Liver (tissue), 9 donors: ENCODE data around the gene AGPAT4. TPM values are rescaled to one million over a fixed set of nuclear protein-coding genes. Genes with fewer than 3 reads are reported as not detected.

Source experiments
- DNase-seq: peaks from one replicate; pipeline ENCODE4 v3.0.0-alpha.2; 2017; ENCODE audit warnings: low spot score
- H3K27ac ChIP-seq, 2 donors: one replicate each; pipeline ENCODE4 v1.7.0; 2013; ENCODE audit warnings: inconsistent platforms in 2 of 2, low read length in 2 of 2, control low read depth in 1 of 2, low read depth in 1 of 2, mild to moderate bottlenecking in 1 of 2
- H3K27me3 ChIP-seq, 4 donors: one replicate each; pipeline versions ENCODE4 v1.6.1 to v1.7.0; 2013; ENCODE audit warnings: low read length in 3 of 4, inconsistent platforms in 1 of 4, mild to moderate bottlenecking in 1 of 4, moderate library complexity in 1 of 4; ENCODE audit not compliant: control insufficient read depth in 4 of 4, insufficient read depth in 4 of 4
- H3K36me3 ChIP-seq, 4 donors: one replicate each; pipeline versions ENCODE4 v1.6.1 to v1.7.0; 2013; ENCODE audit warnings: low read length in 3 of 4, mild to moderate bottlenecking in 3 of 4, low read depth in 1 of 4, moderate library complexity in 1 of 4; ENCODE audit not compliant: control insufficient read depth in 4 of 4, insufficient read depth in 3 of 4
- H3K4me1 ChIP-seq, 4 donors: one replicate each; pipeline versions ENCODE4 v1.6.1 to v1.7.0; 2013; ENCODE audit warnings: low read length in 3 of 4, mild to moderate bottlenecking in 3 of 4, moderate library complexity in 1 of 4; ENCODE audit not compliant: control insufficient read depth in 4 of 4, insufficient read depth in 4 of 4
- H3K4me3 ChIP-seq, 3 donors: one replicate each; pipeline versions ENCODE4 v1.6.1 to v1.7.0; 2013; ENCODE audit warnings: low read length in 3 of 3, control low read depth in 1 of 3, low read depth in 1 of 3, mild to moderate bottlenecking in 1 of 3
- H3K9ac ChIP-seq, 2 donors: one replicate each; pipeline ENCODE4 v1.7.0; 2013; ENCODE audit warnings: low read length in 2 of 2, mild to moderate bottlenecking in 2 of 2, moderate library complexity in 2 of 2, control low read depth in 1 of 2, low read depth in 1 of 2
- H3K9me3 ChIP-seq, 4 donors: one replicate each; pipeline versions ENCODE4 v1.6.1 to v1.7.0; 2013; ENCODE audit warnings: low read length in 3 of 4; ENCODE audit not compliant: control insufficient read depth in 4 of 4
- EGR1 ChIP-seq, 2 donors: IDR thresholded peaks; 2 replicates each; pipeline ENCODE4 v1.6.1; 2016 to 2018; ENCODE audit warnings: antibody characterized with exemption in 2 of 2, low read depth in 2 of 2
- FOXA1 ChIP-seq: IDR thresholded peaks from 2 replicates; pipeline ENCODE4 v1.6.1; 2016; ENCODE audit warnings: antibody characterized with exemption
- GABPA ChIP-seq, 2 donors: IDR thresholded peaks in 1 of 2; conservative IDR thresholded peaks in 1 of 2; 2 replicates each; pipeline ENCODE4 v1.6.1; 2016; ENCODE audit warnings: antibody characterized with exemption in 2 of 2, mild to moderate bottlenecking in 1 of 2, moderate library complexity in 1 of 2
- HNF4A ChIP-seq, 2 donors: conservative IDR thresholded peaks; 2 replicates each; pipeline ENCODE4 v1.6.1; 2016; ENCODE audit warnings: antibody characterized with exemption in 2 of 2, mild to moderate bottlenecking in 2 of 2
- HNF4G ChIP-seq: IDR thresholded peaks from 2 replicates; pipeline ENCODE4 v1.6.1; 2016; ENCODE audit warnings: antibody characterized with exemption
- JUND ChIP-seq, 2 donors: IDR thresholded peaks; 2 replicates each; pipeline ENCODE4 v1.6.1; 2016; ENCODE audit warnings: antibody characterized with exemption in 2 of 2
- NR2F2 ChIP-seq: IDR thresholded peaks from 2 replicates; pipeline ENCODE4 v1.6.1; 2016; ENCODE audit warnings: antibody characterized with exemption
- RAD21 ChIP-seq, 2 donors: IDR thresholded peaks; 2 replicates each; pipeline ENCODE4 v1.6.1; 2016; ENCODE audit warnings: antibody characterized with exemption in 2 of 2, mild to moderate bottlenecking in 2 of 2
- RXRA ChIP-seq, 2 donors: IDR thresholded peaks; 2 replicates each; pipeline ENCODE4 v1.6.1; 2017 to 2018; ENCODE audit warnings: antibody characterized with exemption in 2 of 2, mild to moderate bottlenecking in 1 of 2
- SP1 ChIP-seq: IDR thresholded peaks from 2 replicates; pipeline ENCODE4 v1.6.1; 2018; ENCODE audit warnings: antibody characterized with exemption, mild to moderate bottlenecking
- TAF1 ChIP-seq: conservative IDR thresholded peaks from 2 replicates; pipeline ENCODE4 v1.6.1; 2016; ENCODE audit warnings: antibody characterized with exemption, mild to moderate bottlenecking
- YY1 ChIP-seq: IDR thresholded peaks from 2 replicates; pipeline ENCODE4 v1.6.1; 2016; ENCODE audit warnings: antibody characterized with exemption, mild to moderate bottlenecking
- WGBS: extraction: QIAGEN DNeasy Blood & Tissue Kit; methylation state at CpG from one replicate; pipeline ENCODE4 v1.1.7; 2013; 5-methylcytosine and 5-hydroxymethylcytosine counted together
- polyA plus RNA-seq, 2 donors: library from polyadenylated mRNA; stranded (reverse) in 1 of 2; unstranded in 1 of 2; fragments of 200-250 nt in 1 of 2; fragments of >200 nt in 1 of 2; fragmentation: Nextera tagmentation in 1 of 2; extraction: Ambion mirVana in 1 of 2; gene quantifications; one replicate each; pipeline versions ENCODE4 v1.2.1 to v1.2.3, GENCODE V29; 2013 to 2015
- total RNA-seq, 2 donors: library from RNA; depleted of rRNA; stranded (reverse); fragments of >200 nt; gene quantifications; one replicate each; pipeline ENCODE4 v1.2.3, GENCODE V29; 2014
- TF ChIP-seq, protein P1 (sequence below): IDR thresholded peaks from 2 replicates; pipeline ENCODE4 v1.6.1; 2016; ENCODE audit warnings: antibody characterized with exemption
- TF ChIP-seq, protein P2 (sequence below): IDR thresholded peaks from 2 replicates; pipeline ENCODE4 v1.6.1; 2016; ENCODE audit warnings: antibody characterized with exemption, mild to moderate bottlenecking
- TF ChIP-seq, protein P3 (sequence below): IDR thresholded peaks from 2 replicates; pipeline ENCODE4 v1.6.1; 2016; ENCODE audit warnings: antibody characterized with exemption
- donor health status: healthy.
- donor health status: healthy.
- donor health status: healthy.
- donor health status: healthy.
- donor health status: healthy.

AGPAT4 gene
- total and polyA plus RNA-seq, 4 donors: 0.44 to 17.5 (median 0.69) TPM

DNA sequence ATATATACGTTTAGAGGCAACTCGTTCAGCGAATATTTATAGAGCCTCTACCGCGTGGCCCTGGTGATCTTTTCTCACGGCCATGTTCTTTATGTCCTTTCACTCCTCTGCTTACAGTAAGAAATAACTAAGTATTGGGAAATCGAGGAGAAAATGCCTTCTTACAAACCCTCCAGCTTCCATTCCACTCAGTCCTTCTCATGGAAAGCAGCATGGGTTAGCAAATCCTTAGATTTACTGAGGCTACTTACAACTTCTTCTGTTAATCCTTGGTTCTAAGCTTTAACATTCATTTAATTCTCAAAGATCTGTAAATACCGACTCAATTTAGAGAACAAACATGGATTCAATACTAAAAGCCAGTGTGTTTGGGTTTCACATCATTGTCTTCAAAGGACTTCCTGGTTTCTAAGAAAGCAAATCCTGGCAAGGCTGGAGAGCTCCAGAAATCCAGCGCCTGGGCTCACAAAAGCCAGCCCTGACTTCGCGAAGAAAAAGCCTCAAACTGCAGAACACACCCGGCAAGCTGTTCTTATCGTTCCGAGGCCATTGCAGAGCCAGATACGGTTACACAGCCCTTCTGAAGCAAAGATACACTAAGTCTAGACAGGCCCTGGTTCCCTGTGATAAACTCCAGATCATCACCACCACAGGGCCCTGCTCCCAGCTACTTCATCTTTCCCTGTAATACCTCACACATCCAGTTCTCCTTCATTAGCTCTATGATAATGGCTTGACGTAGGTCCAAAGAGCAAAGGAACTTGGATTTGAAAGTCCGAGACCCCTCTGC lies 19.2 kb downstream of the AGPAT4 start:
- H3K9ac ChIP-seq: no peak overlapping the region
- H3K4me3 ChIP-seq: no peak overlapping the region
- H3K4me1 ChIP-seq: no peaks in the 10 kb centered on the region
- H3K36me3 ChIP-seq: no peaks in the 10 kb centered on the region
- no peak overlapping the region for H3K27ac ChIP-seq
- no peaks in the 10 kb centered on the region for H3K27me3 ChIP-seq
- DNase-seq: peak; percentile 67
- TF ChIP-seq NR2F2 (no peak), EGR1 (IDR thresholded peaks at IDR 0.05; ENCODE audit: low read depth in 2 of 2) (no peak), GABPA (IDR thresholded peaks at IDR 0.05 in 1 of 2, conservative IDR thresholded peaks at IDR 0.05 in 1 of 2) (no peak), RAD21 (IDR thresholded peaks at IDR 0.05) (no peak), JUND (IDR thresholded peaks at IDR 0.05) (no peak), HNF4G (no peak), FOXA1 (no peak), YY1 (no peak), RXRA (IDR thresholded peaks at IDR 0.05) (no peak), TAF1 (no peak)
- TF ChIP-seq, protein P1, sequence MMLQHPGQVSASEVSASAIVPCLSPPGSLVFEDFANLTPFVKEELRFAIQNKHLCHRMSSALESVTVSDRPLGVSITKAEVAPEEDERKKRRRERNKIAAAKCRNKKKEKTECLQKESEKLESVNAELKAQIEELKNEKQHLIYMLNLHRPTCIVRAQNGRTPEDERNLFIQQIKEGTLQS: no peak
- 67% methylated on average over 17 of the region's 17 CpGs for WGBS
- H3K9me3 ChIP-seq: no peaks in the 10 kb centered on the region

DNA sequence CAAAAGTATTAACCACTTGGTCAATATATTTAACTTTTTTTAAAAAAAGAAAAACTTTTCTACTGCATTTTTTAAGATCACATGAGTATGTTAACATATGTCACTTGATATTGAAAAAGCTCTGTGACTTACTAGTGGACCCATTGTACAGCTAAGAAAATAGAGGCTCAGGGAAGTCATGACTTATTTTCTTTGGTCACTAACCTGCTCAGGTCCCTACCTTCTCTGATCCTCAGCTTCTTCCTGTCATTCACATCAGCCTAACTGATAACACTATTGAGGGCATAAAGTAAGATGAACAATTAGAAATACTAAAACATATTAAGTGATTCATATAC lies 19.8 kb downstream of the AGPAT4 start:
- no peaks in the 10 kb centered on the region for H3K36me3 ChIP-seq
- H3K9me3 ChIP-seq: no peaks in the 10 kb centered on the region

More for the DNA sequence above, 19.8 kb downstream of the AGPAT4 start:
- no peak overlapping the region for H3K9ac ChIP-seq
- TF ChIP-seq FOXA1 (no peak), SP1 (no peak), EGR1 (IDR thresholded peaks at IDR 0.05; ENCODE audit: low read depth in 2 of 2) (no peak), RAD21 (IDR thresholded peaks at IDR 0.05) (no peak), NR2F2 (no peak), YY1 (no peak), GABPA (IDR thresholded peaks at IDR 0.05 in 1 of 2, conservative IDR thresholded peaks at IDR 0.05 in 1 of 2) (no peak), HNF4A (conservative IDR thresholded peaks at IDR 0.05) (no peak)
- TF ChIP-seq, protein P2, sequence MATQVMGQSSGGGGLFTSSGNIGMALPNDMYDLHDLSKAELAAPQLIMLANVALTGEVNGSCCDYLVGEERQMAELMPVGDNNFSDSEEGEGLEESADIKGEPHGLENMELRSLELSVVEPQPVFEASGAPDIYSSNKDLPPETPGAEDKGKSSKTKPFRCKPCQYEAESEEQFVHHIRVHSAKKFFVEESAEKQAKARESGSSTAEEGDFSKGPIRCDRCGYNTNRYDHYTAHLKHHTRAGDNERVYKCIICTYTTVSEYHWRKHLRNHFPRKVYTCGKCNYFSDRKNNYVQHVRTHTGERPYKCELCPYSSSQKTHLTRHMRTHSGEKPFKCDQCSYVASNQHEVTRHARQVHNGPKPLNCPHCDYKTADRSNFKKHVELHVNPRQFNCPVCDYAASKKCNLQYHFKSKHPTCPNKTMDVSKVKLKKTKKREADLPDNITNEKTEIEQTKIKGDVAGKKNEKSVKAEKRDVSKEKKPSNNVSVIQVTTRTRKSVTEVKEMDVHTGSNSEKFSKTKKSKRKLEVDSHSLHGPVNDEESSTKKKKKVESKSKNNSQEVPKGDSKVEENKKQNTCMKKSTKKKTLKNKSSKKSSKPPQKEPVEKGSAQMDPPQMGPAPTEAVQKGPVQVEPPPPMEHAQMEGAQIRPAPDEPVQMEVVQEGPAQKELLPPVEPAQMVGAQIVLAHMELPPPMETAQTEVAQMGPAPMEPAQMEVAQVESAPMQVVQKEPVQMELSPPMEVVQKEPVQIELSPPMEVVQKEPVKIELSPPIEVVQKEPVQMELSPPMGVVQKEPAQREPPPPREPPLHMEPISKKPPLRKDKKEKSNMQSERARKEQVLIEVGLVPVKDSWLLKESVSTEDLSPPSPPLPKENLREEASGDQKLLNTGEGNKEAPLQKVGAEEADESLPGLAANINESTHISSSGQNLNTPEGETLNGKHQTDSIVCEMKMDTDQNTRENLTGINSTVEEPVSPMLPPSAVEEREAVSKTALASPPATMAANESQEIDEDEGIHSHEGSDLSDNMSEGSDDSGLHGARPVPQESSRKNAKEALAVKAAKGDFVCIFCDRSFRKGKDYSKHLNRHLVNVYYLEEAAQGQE: no peak
- TF ChIP-seq, protein P3, sequence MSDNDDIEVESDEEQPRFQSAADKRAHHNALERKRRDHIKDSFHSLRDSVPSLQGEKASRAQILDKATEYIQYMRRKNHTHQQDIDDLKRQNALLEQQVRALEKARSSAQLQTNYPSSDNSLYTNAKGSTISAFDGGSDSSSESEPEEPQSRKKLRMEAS: no peak
- H3K4me1 ChIP-seq: no peaks in the 10 kb centered on the region
- no peak for DNase-seq
- H3K27ac ChIP-seq: no peak overlapping the region
- H3K27me3 ChIP-seq: no peaks in the 10 kb centered on the region
- H3K4me3 ChIP-seq: no peak overlapping the region
